ACC112 (cell line): Measurements from ENCODE around the gene CACNA1B.

Experiments used
- H2AFZ ChIP-seq: fragments of 200-600 bp; sonication (generic); one replicate; pipeline ENCODE4 v1.6.0; 2017; ENCODE audit warnings: antibody characterized with exemption, low read length; ENCODE audit not compliant: unreplicated experiment
- H3K27ac ChIP-seq: fragments of 200-600 bp; sonication (generic); 2 replicates; pipeline ENCODE4 v1.5.1; 2014; ENCODE audit warnings: low read depth, mild to moderate bottlenecking, antibody characterized with exemption, low read length, moderate library complexity
- H3K27me3 ChIP-seq: fragments of 200-600 bp; sonication (generic); 2 replicates; pipeline ENCODE4 v1.6.1; 2014; ENCODE audit warnings: mild to moderate bottlenecking, antibody characterized with exemption, low read length, moderate library complexity, mixed read lengths; ENCODE audit not compliant: insufficient read depth
- H3K36me3 ChIP-seq: fragments of 200-600 bp; sonication (generic); 2 replicates; pipeline ENCODE4 v1.6.1; 2016; ENCODE audit warnings: mild to moderate bottlenecking, antibody characterized with exemption, low read length, moderate library complexity, mixed read lengths; ENCODE audit not compliant: insufficient read depth
- H3K4me1 ChIP-seq: fragments of 200-600 bp; sonication (generic); one replicate; pipeline ENCODE4 v1.6.1; 2016; ENCODE audit warnings: low read length, mixed read lengths; ENCODE audit not compliant: insufficient read depth, unreplicated experiment, control insufficient read depth
- H3K4me3 ChIP-seq: fragments of 200-600 bp; sonication (generic); 2 replicates; pipeline ENCODE4 v1.5.1; 2014; ENCODE audit warnings: mild to moderate bottlenecking, low read depth, low read length
- H3K79me2 ChIP-seq: fragments of 200-600 bp; sonication (generic); one replicate; pipeline ENCODE4 v1.6.0; 2016; ENCODE audit warnings: low read length; ENCODE audit not compliant: control insufficient read depth, unreplicated experiment, insufficient read depth

The CACNA1B gene

GRCh38 chr9:137866226-137867141, 11.1 kb upstream of the CACNA1B start:
- H3K4me3 ChIP-seq, result no peak overlapping the region

GRCh38 chr9:137870432-137870831, 7.2 kb upstream of the CACNA1B start:
- Histone ChIP-seq H3K79me2 (no peaks in the 10 kb centered on the region), H2AFZ (no peak overlapping the region), H3K36me3 (no peaks in the 10 kb centered on the region), H3K4me1 (no peaks in the 10 kb centered on the region), H3K27ac (no peak overlapping the region), H3K4me3 (no peak overlapping the region), H3K27me3 (peaks cover 16% of the 10 kb centered on the region)

More at GRCh38 chr9:137866226-137867141, 11.1 kb upstream of the CACNA1B start:
- Histone ChIP-seq H3K79me2 (no peaks in the 10 kb centered on the region), H2AFZ (no peak overlapping the region), H3K4me1 (no peaks in the 10 kb centered on the region), H3K27ac (no peak overlapping the region), H3K27me3 (peaks cover 7% of the 10 kb centered on the region), H3K36me3 (no peaks in the 10 kb centered on the region)

DNA sequence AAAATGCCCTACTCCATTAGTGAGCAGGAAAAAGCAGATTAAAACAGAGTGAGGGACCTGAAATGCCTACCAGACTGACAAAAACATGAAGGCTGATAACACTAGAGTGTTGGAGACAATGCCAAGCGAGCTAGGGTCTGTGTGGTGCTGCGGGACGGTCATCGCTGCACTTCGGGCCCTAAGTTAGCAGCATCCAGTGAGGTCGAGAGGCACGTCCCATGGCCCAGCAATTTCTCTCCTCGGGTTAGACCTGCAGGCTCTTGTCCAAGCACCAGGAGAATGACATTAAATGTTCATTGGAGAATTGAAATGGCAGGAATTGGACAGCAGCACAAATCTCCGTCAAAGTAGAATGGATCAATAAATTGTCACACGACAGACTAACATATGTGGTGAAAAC, 5.3 kb upstream of the CACNA1B start:
- Histone ChIP-seq H3K27ac (no peak overlapping the region), H3K4me1 (no peaks in the 10 kb centered on the region), H3K4me3 (no peak overlapping the region), H3K79me2 (no peaks in the 10 kb centered on the region), H3K36me3 (no peaks in the 10 kb centered on the region), H2AFZ (no peak overlapping the region), H3K27me3 (peaks cover 30% of the 10 kb centered on the region)

- Histone ChIP-seq H3K27ac (no peak overlapping the region), H3K4me3 (no peak overlapping the region), H3K4me1 (no peaks in the 10 kb centered on the region), H2AFZ (no peak overlapping the region), H3K36me3 (no peaks in the 10 kb centered on the region), H3K79me2 (no peaks in the 10 kb centered on the region), H3K27me3 (peaks cover 30% of the 10 kb centered on the region)
Observed at GRCh38 chr9:137873408-137873807, 4.2 kb upstream of the CACNA1B start.

DNA sequence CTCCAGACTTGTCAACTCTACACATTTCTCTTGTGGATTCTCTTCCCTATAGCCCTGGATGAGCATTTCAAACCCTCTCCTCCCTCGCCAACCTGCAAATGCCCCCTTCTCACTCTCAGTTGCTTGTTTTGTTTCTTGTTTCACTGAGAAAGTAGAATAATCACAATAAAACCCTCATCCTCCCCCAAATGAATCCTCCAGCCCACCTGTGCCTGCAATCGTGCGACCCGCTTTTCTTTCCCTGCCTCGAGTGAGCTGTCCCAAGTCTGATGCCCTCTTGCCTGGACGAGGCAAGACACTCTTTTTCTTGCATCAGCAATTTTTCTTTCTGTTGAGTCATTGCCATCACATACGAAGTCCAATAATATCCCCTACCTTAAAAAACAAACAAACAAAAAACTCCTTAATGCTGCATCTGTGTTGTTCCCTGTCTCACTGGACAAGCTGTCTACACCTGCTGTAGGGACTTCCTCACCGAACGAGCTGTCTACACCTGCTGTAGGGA, 3.7 kb upstream of the CACNA1B start:
- H3K4me3 ChIP-seq, result no peak overlapping the region
- H3K36me3 ChIP-seq, result no peaks in the 10 kb centered on the region
- H3K79me2 ChIP-seq, result no peaks in the 10 kb centered on the region
- no peaks in the 10 kb centered on the region for H3K4me1 ChIP-seq
- H3K27ac ChIP-seq, result no peak overlapping the region
- H3K27me3 ChIP-seq, result peaks cover 35% of the 10 kb centered on the region
- no peak overlapping the region for H2AFZ ChIP-seq

DNA sequence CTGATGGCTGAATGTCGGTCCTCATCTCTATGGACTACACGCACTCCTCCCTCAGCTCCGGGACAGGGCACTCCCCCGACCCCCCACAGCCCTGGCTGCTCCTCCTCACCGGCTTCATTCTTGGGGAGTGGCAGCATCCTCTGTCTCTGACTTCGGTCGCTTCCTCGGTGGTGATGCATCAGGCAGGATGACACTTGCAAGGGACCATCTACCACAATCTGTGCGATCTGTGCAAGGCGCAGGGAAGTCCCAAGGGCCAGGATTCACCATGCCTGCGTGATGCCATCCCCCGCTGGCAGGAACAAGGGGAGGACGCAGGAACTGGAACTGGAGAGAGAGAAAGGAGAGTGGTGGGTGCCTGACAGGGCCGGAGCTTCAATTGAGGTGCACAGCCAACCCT, 2.2 kb upstream of the CACNA1B start:
- H3K36me3 ChIP-seq, result no peaks in the 10 kb centered on the region
- no peaks in the 10 kb centered on the region for H3K79me2 ChIP-seq
- no peak overlapping the region for H2AFZ ChIP-seq
- H3K4me3 ChIP-seq, result no peak overlapping the region
- peaks cover 41% of the 10 kb centered on the region for H3K27me3 ChIP-seq
- H3K4me1 ChIP-seq, result peaks cover 2% of the 10 kb centered on the region
- no peak overlapping the region for H3K27ac ChIP-seq

DNA sequence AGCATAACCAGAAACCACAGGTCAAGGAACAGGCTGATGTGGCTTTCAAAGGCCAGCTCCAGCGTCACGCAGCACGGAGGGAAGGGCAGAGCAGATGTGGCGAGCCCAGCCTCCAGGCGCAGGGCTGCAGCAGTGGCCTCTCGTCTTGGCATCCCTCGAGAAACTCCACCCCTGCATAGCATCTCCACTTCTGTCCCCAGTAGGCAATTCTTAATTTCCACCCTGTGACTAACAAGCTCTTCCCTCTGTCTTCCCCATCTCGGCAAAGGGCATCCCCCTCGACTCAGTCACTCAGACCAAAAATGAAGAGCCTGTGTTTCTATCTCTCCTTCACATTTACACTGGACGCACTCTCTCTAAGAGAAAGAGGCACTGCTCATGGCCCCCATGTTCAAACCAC, 1.7 kb upstream of the CACNA1B start:
- no peak overlapping the region for H2AFZ ChIP-seq
- peaks cover 41% of the 10 kb centered on the region for H3K27me3 ChIP-seq
- peaks cover 2% of the 10 kb centered on the region for H3K4me1 ChIP-seq
- H3K36me3 ChIP-seq, result no peaks in the 10 kb centered on the region
- no peak overlapping the region for H3K4me3 ChIP-seq
- H3K79me2 ChIP-seq, result no peaks in the 10 kb centered on the region
- no peak overlapping the region for H3K27ac ChIP-seq

DNA sequence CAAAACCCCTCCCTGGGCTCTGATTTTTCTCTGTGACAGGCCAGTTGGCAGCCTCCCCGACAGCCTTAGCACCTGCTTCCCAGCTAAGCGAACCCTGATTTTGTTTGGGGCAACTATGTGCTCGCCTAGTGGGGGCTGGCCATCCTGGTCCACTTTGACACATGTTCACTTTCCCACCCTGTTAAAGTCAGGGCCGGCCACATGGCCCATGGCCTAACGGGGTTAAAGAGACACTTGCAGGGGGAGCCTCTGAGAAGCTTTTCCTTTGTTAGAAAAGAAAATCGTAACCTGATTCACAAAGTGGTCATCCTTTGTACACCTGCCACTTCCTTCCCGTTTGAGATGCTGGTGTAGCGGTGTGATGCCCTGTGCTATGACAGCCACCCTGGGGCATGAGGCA, 1.3 kb upstream of the CACNA1B start:
- no peaks in the 10 kb centered on the region for H3K79me2 ChIP-seq
- peaks cover 2% of the 10 kb centered on the region for H3K4me1 ChIP-seq
- H3K27ac ChIP-seq, result no peak overlapping the region
- no peaks in the 10 kb centered on the region for H3K36me3 ChIP-seq
- H2AFZ ChIP-seq, result no peak overlapping the region
- H3K4me3 ChIP-seq, result no peak overlapping the region
- peaks cover 41% of the 10 kb centered on the region for H3K27me3 ChIP-seq

GRCh38 chr9:137876781-137877386, 698 bp upstream of the CACNA1B start:
- Histone ChIP-seq H3K27ac (no peak overlapping the region), H3K36me3 (no peaks in the 10 kb centered on the region), H3K79me2 (no peaks in the 10 kb centered on the region), H2AFZ (no peak overlapping the region), H3K4me1 (peaks cover 2% of the 10 kb centered on the region), H3K27me3 (peaks cover 37% of the 10 kb centered on the region), H3K4me3 (no peak overlapping the region)

- H2AFZ ChIP-seq, result no peak overlapping the region
- H3K4me3 ChIP-seq, result no peak overlapping the region
Observed at GRCh38 chr9:137878146-137878941, 762 bp downstream of the CACNA1B start.

More at GRCh38 chr9:137878146-137878941, 762 bp downstream of the CACNA1B start:
- H3K79me2 ChIP-seq, result no peaks in the 10 kb centered on the region
- no peaks in the 10 kb centered on the region for H3K36me3 ChIP-seq
- peaks cover 2% of the 10 kb centered on the region for H3K4me1 ChIP-seq
- peaks cover 32% of the 10 kb centered on the region; the same call in 1 of the 2 replicates for H3K27me3 ChIP-seq
- no peak overlapping the region for H3K27ac ChIP-seq
